Activated CD4-positive, alpha-beta T cell treated with anti-CD3 and anti-CD28 coated beads, Interleukin-2, amount 50 U/mL, for 16 hours (primary cell): Measurements from ENCODE around the gene RSAD2.

Experiments used
- DNase-seq: peaks from one replicate; pipeline ENCODE4 v3.0.0-alpha.2; 2020

The RSAD2 gene

DNA sequence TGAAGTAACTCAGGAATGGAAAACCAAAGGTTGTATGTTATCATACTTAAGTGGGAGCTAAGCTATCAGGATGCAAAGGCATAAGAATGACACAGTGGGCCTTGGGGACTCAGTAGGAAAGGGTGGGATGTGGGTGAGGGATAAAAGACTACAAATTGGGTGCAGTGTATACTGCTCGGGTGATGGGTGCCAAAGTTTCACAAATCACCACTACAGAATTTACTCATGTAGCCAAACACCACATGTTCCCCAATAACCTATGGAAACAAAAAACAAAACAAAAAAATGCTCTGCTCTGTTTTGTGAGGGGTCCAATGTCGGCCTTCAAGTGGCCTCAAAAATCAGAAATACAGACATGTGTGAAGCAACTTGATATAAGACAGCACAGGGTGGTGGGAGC lies 30.7 kb downstream of the RSAD2 start:
- no peak for DNase-seq

DNA sequence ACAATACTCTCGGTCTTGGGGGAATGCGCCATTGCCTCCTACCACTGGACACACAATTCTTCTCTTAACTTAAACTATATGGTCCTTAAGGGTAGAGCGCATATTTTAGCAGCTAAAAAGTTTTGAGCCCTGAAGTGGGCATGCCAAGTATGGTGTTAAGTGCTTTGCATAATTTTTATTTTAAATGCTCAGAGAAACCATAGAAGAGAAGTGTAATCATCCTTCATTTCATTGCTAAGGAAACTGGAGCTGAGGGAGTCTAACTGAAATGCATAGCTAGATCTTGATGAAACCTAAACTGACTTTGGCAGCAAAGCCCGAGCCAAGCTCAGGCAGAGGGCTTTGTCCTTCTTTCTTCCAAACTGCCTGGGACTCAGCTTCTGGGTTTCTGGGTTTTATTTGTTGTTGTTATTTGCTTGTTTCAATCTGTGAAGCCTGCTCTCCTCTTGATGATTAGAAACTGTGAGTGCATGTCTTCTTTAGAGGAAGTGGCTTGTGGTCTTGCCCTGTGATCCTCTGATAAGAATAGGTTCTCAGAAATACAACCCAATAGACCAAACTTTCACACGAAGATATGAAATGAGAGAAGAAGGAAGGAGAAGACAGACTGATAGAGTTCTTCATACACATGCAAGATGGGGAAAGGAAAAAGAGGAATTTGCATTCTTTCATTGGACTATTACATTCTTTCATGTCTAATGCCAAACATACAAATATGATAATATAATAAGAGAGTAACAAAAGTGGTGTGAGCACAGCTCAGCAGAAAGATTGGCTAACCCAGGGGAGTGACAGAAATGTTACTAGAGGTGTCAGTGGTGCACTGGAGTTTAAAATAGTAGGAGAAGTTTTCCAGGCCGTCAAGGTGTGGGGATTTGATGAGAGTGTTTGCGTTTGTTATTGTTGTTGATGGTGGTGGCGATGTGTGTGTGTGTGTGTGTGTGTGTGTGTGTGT lies 32.1 kb downstream of the RSAD2 start:
- peak; percentile 89 for DNase-seq

DNA sequence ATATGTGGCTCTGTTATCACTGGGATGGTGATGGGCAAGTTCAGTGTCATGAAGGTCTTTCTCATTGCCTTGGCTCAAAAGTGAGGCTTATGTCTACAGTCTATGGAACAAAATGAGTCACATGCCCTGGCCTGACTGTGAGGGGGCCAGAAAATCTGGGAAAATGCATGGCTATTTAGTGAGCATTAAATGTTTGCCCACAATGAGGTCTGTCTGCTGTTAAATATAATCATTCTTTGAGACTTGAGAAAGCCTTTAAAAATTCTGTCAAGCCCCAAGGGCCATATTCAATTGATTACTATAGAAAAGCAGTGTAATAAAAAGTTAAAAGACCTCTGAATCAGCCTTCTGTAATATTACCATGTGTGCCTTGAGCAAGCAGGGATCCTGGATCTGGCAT lies 34.1 kb downstream of the RSAD2 start:
- no peak for DNase-seq

DNA sequence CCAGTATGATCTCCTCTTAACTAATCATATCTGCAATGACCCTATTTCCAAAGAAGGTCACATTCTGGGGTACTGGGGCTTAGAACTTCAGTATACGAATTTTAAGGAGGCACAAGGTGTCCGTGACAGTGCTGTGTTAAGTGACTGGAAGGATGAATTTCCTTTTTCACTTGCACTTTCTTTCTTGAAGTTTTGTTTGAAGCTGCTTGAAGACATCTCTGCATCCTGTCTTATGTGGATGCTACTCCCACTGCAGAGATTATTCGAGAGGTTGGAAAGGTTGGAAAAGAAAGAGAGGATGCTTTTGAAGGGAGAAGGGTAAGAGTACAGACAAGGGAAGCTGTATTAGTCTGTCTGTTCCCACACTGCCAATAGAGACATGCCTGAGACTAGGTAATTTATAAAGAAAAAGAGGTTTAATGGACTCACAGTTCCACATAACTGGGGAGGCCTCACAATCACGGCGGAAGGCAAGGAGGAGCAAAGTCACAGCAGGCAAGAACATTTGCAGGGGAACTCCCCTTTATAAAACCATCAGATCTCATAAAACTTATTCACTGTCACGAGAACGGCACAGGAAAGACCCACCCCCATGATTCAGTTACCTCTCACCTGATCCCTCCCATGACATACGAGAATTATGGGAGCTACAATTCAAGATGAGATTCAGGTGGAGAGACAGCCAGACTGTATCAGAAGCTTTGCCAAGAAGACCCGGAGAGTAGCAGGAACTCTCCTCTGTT lies 36.0 kb downstream of the RSAD2 start:
- DNase-seq, result peak; percentile 63

DNA sequence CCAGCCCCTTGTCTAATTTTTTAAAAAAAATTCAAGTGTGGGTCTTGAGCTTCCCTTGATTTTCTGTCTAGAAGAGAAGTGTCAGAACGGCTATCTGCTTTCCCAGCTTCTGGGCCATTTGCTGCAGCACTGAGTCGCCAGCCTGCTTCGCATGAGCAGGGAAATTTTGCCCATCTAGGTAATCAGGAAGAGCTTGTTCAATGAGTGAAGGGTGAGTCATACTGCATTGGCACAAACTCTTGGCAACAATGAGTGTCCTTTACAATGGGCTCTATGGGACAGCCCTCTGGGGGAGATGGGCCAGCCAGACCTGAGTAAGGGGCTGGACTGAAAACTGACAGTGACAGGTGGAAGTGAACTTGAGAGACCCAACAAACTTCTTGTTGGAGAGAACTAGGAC lies 37.3 kb downstream of the RSAD2 start:
- DNase-seq, result peak; percentile 44

- no peak for DNase-seq
Observed at GRCh38 chr2:6915399-6915798, 37.8 kb downstream of the RSAD2 start.

- DNase-seq, result no peak
Observed at GRCh38 chr2:6916224-6916623, 38.6 kb downstream of the RSAD2 start.

DNA sequence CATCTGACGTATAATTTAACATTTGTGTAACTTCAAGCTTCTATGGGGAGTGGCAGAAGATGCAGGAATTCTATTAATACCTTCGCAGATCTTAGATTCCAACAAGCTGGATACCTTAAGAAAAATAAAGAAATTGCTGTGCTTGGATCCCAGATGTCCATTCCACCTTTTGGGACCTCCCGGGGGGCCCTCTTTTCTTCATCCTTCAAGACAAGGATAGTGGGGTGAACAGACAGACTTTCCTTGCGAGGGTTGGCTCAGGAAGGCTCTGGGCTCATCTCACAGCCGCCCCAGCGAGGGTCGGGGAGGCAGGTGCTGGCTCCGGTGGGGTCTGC lies 39.1 kb downstream of the RSAD2 start:
- DNase-seq, result no peak

- DNase-seq, result peak; percentile 66
Observed at GRCh38 chr2:6917071-6917760, 39.6 kb downstream of the RSAD2 start, which contains the start of gene RNF144A. RNF144A (plus strand) TSS chr2:6917412; CDS start chr2:6996927, 79,515 bp downstream.

- DNase-seq, result no peak
Observed at GRCh38 chr2:6917761-6918421, 40.3 kb downstream of the RSAD2 start.

DNA sequence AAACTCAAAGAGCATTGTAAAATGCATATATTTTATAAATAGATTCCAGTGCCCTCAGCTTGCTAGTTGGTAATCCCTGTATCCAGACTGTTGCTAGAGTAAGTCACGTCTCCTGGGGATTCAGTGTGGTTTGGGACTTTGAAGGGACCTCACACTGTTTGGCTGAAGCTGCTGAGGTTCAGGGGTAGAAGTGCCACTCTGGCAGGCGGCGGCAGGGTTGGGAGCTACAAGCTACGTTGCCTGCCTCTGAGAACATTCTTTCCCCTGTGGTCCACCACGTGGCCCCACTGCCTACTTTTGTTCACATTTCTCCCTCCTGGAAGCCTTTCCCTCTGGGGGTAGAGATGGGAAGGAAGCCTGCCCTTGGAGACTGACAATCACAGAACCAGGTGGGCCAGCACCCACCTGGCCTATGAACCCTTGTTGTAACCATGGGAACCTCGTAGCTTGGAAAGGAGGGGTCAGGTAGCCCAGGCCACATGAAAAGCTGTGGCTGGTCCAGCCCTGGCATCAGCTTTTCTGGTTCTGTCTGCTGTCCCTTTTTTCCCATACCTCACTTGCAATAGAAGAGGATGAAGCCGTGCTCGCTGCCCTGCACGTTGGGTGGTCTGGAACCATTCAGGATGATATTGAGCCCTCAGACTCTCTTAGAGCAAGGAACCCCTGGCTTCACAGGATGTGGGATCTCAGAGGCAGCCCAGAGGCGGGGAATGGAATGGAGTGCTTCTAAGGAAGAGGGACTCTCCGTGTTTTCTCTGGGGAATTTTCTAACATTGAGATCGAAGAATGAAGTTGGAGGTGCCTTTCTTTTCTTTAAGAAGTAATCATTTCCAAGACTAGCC lies 42.5 kb downstream of the RSAD2 start:
- DNase-seq, result no peak

DNA sequence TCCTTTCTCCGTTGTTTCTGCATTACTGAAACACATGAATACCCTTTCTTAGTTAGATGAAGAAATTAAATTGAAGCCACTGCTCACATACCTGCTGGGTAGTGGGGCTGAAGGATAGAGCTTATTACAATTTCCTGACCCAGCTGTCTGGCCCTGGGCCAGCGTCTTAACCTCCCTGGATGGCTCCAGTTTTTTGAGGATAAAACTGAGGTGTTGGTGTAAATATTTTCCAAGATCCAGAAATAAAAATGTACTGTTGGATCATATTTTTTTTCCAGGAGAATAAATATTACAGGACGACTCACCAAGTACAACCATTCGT lies 43.1 kb downstream of the RSAD2 start:
- no peak for DNase-seq

GRCh38 chr2:6921321-6921922 lies 43.8 kb downstream of the RSAD2 start:
- no peak for DNase-seq

DNA sequence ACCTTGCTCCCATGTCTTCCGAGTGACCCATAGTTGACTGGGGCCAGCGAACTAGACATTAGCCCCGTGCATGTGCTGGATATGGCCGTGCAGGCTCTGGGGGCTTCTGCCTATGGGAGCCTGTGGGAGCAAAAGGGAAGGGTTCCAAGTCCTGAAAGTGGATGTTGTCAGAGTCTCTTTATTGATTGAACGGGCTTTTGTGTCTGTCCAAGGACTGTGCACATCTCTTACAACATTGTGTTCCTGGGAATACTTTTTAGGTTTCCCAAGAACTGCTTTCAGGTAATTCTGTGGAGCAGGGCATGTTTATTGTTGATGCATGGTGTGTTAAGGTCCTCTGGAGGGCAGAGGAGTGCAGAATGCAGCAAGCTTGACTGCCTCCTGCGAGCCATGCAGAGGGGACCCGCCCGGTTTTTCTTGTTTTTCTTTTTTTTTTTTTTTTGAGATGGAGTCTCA lies 44.7 kb downstream of the RSAD2 start:
- no peak for DNase-seq

- DNase-seq, result no peak
Observed at GRCh38 chr2:6923319-6923718, 45.7 kb downstream of the RSAD2 start.

- DNase-seq, result no peak
Observed at GRCh38 chr2:6924101-6924923, 46.7 kb downstream of the RSAD2 start.

- no peak for DNase-seq
Observed at GRCh38 chr2:6924924-6925409, 47.4 kb downstream of the RSAD2 start.

DNA sequence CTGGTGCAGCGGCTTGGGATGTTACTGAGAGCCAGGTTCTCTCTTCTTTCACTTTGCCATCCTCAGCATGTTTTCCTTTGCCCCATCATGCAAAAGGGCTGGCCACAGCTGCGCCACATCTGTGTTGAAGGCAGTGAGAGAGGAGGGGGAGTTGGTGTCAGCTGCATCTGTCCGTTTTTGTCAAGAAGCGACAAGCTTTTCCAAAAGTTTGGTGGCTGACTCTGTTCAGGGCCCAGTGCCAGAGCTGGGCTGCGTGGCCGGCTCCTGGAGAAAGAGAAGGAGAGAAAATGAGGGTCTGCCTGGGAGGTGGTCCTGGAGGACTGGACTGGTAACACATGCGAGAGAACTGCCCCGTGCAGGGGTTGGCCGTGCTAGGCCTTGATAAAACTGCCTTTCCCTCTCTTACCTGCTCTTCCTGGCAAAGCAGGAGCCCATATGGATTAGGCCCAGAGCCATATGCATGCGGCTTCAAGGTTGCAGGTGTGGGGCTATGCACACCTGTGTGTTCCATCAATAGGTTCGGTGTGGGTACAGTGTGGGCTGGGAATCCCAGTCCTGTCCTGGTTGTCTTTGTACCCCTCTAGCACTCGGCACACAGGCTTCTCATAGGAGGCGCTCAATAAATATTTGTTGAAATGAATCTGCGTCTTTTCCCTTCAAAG lies 48.6 kb downstream of the RSAD2 start:
- DNase-seq, result no peak

DNA sequence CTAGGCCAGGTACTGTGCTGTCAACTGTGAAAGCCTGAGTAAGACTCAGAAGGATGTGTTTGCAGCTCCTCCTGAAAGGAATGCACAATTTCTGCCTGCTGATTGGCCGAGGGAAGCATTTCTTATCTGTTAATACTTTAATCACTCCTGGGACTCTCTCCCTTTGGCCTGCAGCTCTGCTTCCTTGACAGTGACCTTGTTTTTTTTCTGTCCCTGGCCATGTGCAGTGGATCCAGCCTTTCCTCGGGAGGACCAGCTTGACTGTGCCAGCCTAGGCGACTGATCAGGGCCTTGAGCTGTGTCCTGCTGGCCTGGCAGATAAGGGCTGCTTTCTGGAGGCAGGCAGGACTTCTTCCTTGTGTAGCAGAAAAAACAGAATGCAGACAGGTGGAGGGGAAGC lies 49.6 kb downstream of the RSAD2 start:
- no peak for DNase-seq

GRCh38 chr2:6927753-6928152 lies 50.2 kb downstream of the RSAD2 start:
- no peak for DNase-seq
